MM.1S (cell line): ENCODE data around the gene BIRC3.

ENCODE experiments used
- DNase-seq: peaks from one replicate; pipeline ENCODE4 v3.0.0-alpha.2; 2015
- H2AFZ ChIP-seq: fragments of 300-600 bp; sonication (generic); 2 replicates; pipeline ENCODE4 v1.6.0; 2016; ENCODE audit warnings: antibody characterized with exemption, low read length
- H3F3A ChIP-seq: fragments of 300-600 bp; sonication (generic); 2 replicates; pipeline ENCODE4 v1.6.1; 2016; ENCODE audit warnings: mild to moderate bottlenecking, antibody characterized with exemption, low read length, moderate library complexity, mixed read lengths; ENCODE audit not compliant: insufficient read depth
- H3K27ac ChIP-seq: fragments of 300-600 bp; sonication (generic); 2 replicates; pipeline ENCODE4 v1.5.1; 2016; ENCODE audit warnings: mild to moderate bottlenecking, low read length
- H3K27me3 ChIP-seq: fragments of 300-600 bp; sonication (generic); replicated peaks from 2 replicates; pipeline ENCODE4 v1.6.0; 2016; ENCODE audit warnings: low read length; ENCODE audit not compliant: insufficient read depth
- H3K36me3 ChIP-seq: fragments of 300-600 bp; sonication (generic); replicated peaks from 2 replicates; pipeline ENCODE4 v1.6.1; 2016; ENCODE audit warnings: mild to moderate bottlenecking, low read length, mixed read lengths; ENCODE audit not compliant: insufficient read depth
- H3K4me1 ChIP-seq: fragments of 300-600 bp; sonication (generic); 2 replicates; pipeline ENCODE4 v1.6.1; 2016; ENCODE audit warnings: low read length, mixed read lengths
- H3K4me2 ChIP-seq: fragments of 300-600 bp; sonication (generic); 2 replicates; pipeline ENCODE4 v1.6.0; 2016; ENCODE audit warnings: low read depth, low read length
- H3K4me3 ChIP-seq: fragments of 300-600 bp; sonication (generic); 2 replicates; pipeline ENCODE4 v1.5.1; 2016; ENCODE audit warnings: low read length, mixed read lengths
- H3K79me2 ChIP-seq: fragments of 300-600 bp; sonication (generic); 2 replicates; pipeline ENCODE4 v1.6.1; 2016; ENCODE audit warnings: mixed run types, low read length, mixed read lengths
- H3K9ac ChIP-seq: fragments of 300-600 bp; sonication (generic); 2 replicates; pipeline ENCODE4 v1.6.1; 2016; ENCODE audit warnings: low read length, mixed read lengths
- H3K9me2 ChIP-seq: fragments of 300-600 bp; sonication (generic); replicated peaks from 2 replicates; pipeline ENCODE4 v1.6.1; 2016; ENCODE audit warnings: mild to moderate bottlenecking, low read length, mixed read lengths; ENCODE audit not compliant: insufficient read depth
- H3K9me3 ChIP-seq: fragments of 300-600 bp; sonication (generic); replicated peaks from 2 replicates; pipeline ENCODE4 v1.6.1; 2016; ENCODE audit warnings: mild to moderate bottlenecking, low read length, mixed read lengths; ENCODE audit not compliant: insufficient read depth
- H4K20me1 ChIP-seq: fragments of 300-600 bp; sonication (generic); 2 replicates; pipeline ENCODE4 v1.6.1; 2016; ENCODE audit warnings: mild to moderate bottlenecking, low read length, moderate library complexity, mixed read lengths; ENCODE audit not compliant: insufficient read depth
- CTCF ChIP-seq: fragments of 300-600 bp; sonication (generic); IDR thresholded peaks from 2 replicates; pipeline ENCODE4 v1.5.1; 2016; ENCODE audit warnings: antibody characterized with exemption, low read length, mixed read lengths
- EZH2 ChIP-seq: fragments of 300-600 bp; sonication (generic); optimal IDR thresholded peaks from 2 replicates; pipeline ENCODE3; 2017; ENCODE audit warnings: low read depth, mild to moderate bottlenecking, antibody characterized with exemption, low read length, mixed read lengths
- EZH2phosphoT487 ChIP-seq: fragments of 300-600 bp; sonication (generic); IDR thresholded peaks from 2 replicates; pipeline ENCODE4 v1.6.1; 2018; ENCODE audit warnings: antibody characterized with exemption, low read length

BIRC3 gene

GRCh38 chr11:102357116-102357515, 39.8 kb downstream of the BIRC3 start:
- Histone ChIP-seq H4K20me1 (no peaks in the 10 kb centered on the region), H3K4me2 (no peak overlapping the region), H3K27ac (no peak overlapping the region), H3K27me3 (no peaks in the 10 kb centered on the region), H2AFZ (no peak overlapping the region), H3F3A (no peaks in the 10 kb centered on the region), H3K9me3 (no peaks in the 10 kb centered on the region), H3K4me3 (no peak overlapping the region), H3K36me3 (0 out of 2 replicates have a peak, but pooled peaks cover 5% of the 10 kb centered on the region), H3K9ac (no peak overlapping the region), H3K4me1 (no peaks in the 10 kb centered on the region), H3K79me2 (peaks cover 20% of the 10 kb centered on the region; the same call in 1 of the 2 replicates), H3K9me2 (no peaks in the 10 kb centered on the region)
- DNase-seq, result no peak
- TF ChIP-seq EZH2 (no peak), CTCF (no peak), EZH2phosphoT487 (no peak)

- no peaks in the 10 kb centered on the region for H3K4me1 ChIP-seq
- no peaks in the 10 kb centered on the region for H3K27me3 ChIP-seq
- no peaks in the 10 kb centered on the region for H3K9me2 ChIP-seq
- H2AFZ ChIP-seq, result no peak overlapping the region
- H3K4me2 ChIP-seq, result no peak overlapping the region
- no peak overlapping the region for H3K27ac ChIP-seq
- DNase-seq, result no peak
- peaks cover 7% of the 10 kb centered on the region; the same call in 1 of the 2 replicates for H3K36me3 ChIP-seq
- no peaks in the 10 kb centered on the region for H3F3A ChIP-seq
- peaks cover 17% of the 10 kb centered on the region; the same call in 1 of the 2 replicates for H3K79me2 ChIP-seq
- H4K20me1 ChIP-seq, result no peaks in the 10 kb centered on the region
- no peak overlapping the region for H3K9ac ChIP-seq
- TF ChIP-seq EZH2phosphoT487, result no peak
- no peak for TF ChIP-seq EZH2
- TF ChIP-seq CTCF, result no peak
- no peaks in the 10 kb centered on the region for H3K9me3 ChIP-seq
- H3K4me3 ChIP-seq, result no peak overlapping the region
These were observed 42.1 kb downstream of the BIRC3 start for GRCh38 chr11:102359372-102359771.

GRCh38 chr11:102360681-102361080, 43.4 kb downstream of the BIRC3 start:
- Histone ChIP-seq H4K20me1 (no peaks in the 10 kb centered on the region), H3K27ac (no peak overlapping the region), H3K4me3 (no peak overlapping the region), H3K9me3 (no peaks in the 10 kb centered on the region), H3K79me2 (peaks cover 17% of the 10 kb centered on the region; the same call in 1 of the 2 replicates), H3F3A (no peaks in the 10 kb centered on the region), H3K27me3 (no peaks in the 10 kb centered on the region), H3K36me3 (peaks cover 9% of the 10 kb centered on the region; the same call in 1 of the 2 replicates), H3K9ac (no peak overlapping the region), H3K4me2 (no peak overlapping the region), H2AFZ (no peak overlapping the region), H3K9me2 (no peaks in the 10 kb centered on the region), H3K4me1 (no peaks in the 10 kb centered on the region)
- DNase-seq, result no peak
- no peak for TF ChIP-seq EZH2
- TF ChIP-seq EZH2phosphoT487, result no peak
- no peak for TF ChIP-seq CTCF
